Prostate gland (tissue), 2 donors: Measurements from ENCODE around the gene NFASC. TPM values are rescaled to one million over a fixed set of nuclear protein-coding genes. Genes with fewer than 3 reads are reported as not detected.
A peak's percentile ranks its signal among the peaks of the same experiment; 100 is the strongest.

Experiments
- DNase-seq: peaks from one replicate; pipeline ENCODE4 v3.0.0-alpha.2; 2019; ENCODE audit warnings: low spot score
- H3K27ac ChIP-seq, 2 donors: fragments of 200-600 bp; sonication (generic); 2 replicates each; pipeline ENCODE4 v1.5.1; 2017 to 2019
- H3K27me3 ChIP-seq: fragments of 200-600 bp; sonication (generic); replicated peaks from 2 replicates; pipeline ENCODE4 v1.5.1; 2019; ENCODE audit not compliant: insufficient read depth
- H3K36me3 ChIP-seq, 2 donors: fragments of 200-600 bp; sonication (generic); 1 replicate in 1 of 2; 2 replicates in 1 of 2; pipeline versions ENCODE4 v1.5.1 to v1.8.1; 2017 to 2019
- H3K4me1 ChIP-seq: fragments of 200-600 bp; sonication (generic); replicated peaks from 2 replicates; pipeline ENCODE4 v1.5.1; 2019
- H3K4me3 ChIP-seq, 2 donors: fragments of 200-600 bp; sonication (generic); 2 replicates each; pipeline ENCODE4 v1.5.1; 2017 to 2019
- H3K9me3 ChIP-seq: fragments of 200-600 bp; sonication (generic); 2 replicates; pipeline ENCODE4 v1.5.1; 2017
- POLR2A ChIP-seq: fragments of 450-650 bp; IDR thresholded peaks from one replicate; pipeline ENCODE4 v1.6.1; 2016; ENCODE audit warnings: antibody characterized with exemption, mild to moderate bottlenecking
- POLR2AphosphoS5 ChIP-seq: sonication (generic); formaldehyde crosslinking; IDR thresholded peaks from one replicate; pipeline ENCODE4 v1.6.1; 2017; ENCODE audit warnings: antibody characterized with exemption
- WGBS: methylation state at CpG from one replicate; pipeline ENCODE4 v1.1.5; 2018; 5-methylcytosine and 5-hydroxymethylcytosine counted together
- intact Hi-C: fragments of 100-400 bp; cut with DNase I; formaldehyde crosslinking; loops from one replicate; pipeline ENCODE4 v1.14.2; 2022
- total RNA-seq, 2 donors: library from RNA; depleted of rRNA; stranded (reverse); fragments of >200 nt; gene quantifications; one replicate each; pipeline ENCODE4 v1.1.0, GENCODE V29; 2016
- TF ChIP-seq, protein P1 (sequence below), 4 experiments: fragments of 200-600 bp in 2 of 4; fragments of 450-650 bp in 2 of 4; sonication (generic) in 2 of 4; IDR thresholded peaks; 1 replicate in 3 of 4; 2 replicates in 1 of 4; pipeline ENCODE4 v1.5.1; 2016 to 2019; ENCODE audit warnings: antibody characterized with exemption in 4 of 4, mild to moderate bottlenecking in 2 of 4, moderate library complexity in 2 of 4

The NFASC gene
- total RNA-seq, 2 donors from 2014 or later = 3.7 to 13.2 TPM

DNA sequence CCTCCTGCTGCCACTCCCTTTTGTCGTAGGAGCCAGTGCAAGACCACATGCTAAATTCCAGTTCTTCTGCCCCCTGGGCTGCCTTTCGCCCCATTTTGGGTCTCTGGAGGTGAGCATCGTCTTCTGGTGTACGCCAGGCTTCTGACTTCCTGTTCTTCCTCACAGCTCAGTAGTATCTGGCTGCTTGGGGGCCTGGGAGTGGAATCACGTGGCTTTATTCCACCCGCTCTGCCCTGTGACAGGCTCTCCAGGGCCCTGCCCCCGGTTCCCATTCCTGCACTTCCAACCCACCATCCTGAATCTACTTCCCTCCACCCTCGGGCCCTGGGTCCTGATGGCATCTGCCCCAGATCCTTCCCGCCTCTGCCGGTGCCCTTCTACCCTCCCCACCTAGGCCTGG, 3.6 kb downstream of the NFASC start:
- H3K27ac ChIP-seq = peak overlapping the region in 1 of 2 donors; percentile 23
- DNase-seq = no peak
- TF ChIP-seq, protein P1, sequence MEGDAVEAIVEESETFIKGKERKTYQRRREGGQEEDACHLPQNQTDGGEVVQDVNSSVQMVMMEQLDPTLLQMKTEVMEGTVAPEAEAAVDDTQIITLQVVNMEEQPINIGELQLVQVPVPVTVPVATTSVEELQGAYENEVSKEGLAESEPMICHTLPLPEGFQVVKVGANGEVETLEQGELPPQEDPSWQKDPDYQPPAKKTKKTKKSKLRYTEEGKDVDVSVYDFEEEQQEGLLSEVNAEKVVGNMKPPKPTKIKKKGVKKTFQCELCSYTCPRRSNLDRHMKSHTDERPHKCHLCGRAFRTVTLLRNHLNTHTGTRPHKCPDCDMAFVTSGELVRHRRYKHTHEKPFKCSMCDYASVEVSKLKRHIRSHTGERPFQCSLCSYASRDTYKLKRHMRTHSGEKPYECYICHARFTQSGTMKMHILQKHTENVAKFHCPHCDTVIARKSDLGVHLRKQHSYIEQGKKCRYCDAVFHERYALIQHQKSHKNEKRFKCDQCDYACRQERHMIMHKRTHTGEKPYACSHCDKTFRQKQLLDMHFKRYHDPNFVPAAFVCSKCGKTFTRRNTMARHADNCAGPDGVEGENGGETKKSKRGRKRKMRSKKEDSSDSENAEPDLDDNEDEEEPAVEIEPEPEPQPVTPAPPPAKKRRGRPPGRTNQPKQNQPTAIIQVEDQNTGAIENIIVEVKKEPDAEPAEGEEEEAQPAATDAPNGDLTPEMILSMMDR (IDR thresholded peaks at IDR 0.05) = no peak
- TF ChIP-seq POLR2AphosphoS5 (no peak), POLR2A (no peak)
- no peaks in the 10 kb centered on the region for H3K4me1 ChIP-seq
- intact Hi-C loops = loop anchor here (5.0 kb wide), 1 partner anchor 42 kb away; no protein-coding TSS in a partner anchor
- no peak overlapping the region for H3K4me3 ChIP-seq
- H3K27me3 ChIP-seq = no peaks in the 10 kb centered on the region
- no peaks in the 10 kb centered on the region for H3K36me3 ChIP-seq
- no peaks in the 10 kb centered on the region for H3K9me3 ChIP-seq
- WGBS = 86% methylated on average over 10 of the region's 10 CpGs

DNA sequence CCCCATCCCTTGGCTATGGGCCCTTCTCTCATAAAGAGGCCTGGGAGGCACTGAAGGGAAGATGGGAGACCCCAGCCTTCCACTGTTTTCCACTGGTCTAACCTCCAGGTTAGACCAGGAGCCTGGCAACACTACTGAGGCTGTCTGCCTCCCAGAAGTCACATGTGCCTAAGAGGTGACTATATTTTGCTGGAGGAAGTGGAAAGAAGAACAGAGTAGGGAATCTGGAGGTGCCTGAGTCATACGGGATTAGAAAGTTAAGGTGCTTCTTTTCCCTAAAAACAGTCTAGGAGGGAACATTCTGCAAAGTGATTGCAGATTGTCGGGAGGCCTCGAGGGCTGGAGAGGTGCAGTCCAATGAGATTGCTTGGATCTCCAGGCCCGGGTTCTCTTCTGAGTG, 4.6 kb downstream of the NFASC start:
- intact Hi-C loops = no loop called here
- DNase-seq = no peak
- H3K4me3 ChIP-seq = no peak overlapping the region
- no peaks in the 10 kb centered on the region for H3K9me3 ChIP-seq
- no peak overlapping the region for H3K27ac ChIP-seq
- H3K36me3 ChIP-seq = no peaks in the 10 kb centered on the region
- no peak for TF ChIP-seq POLR2AphosphoS5
- no peak for TF ChIP-seq POLR2A
- TF ChIP-seq, protein P1 (IDR thresholded peaks at IDR 0.05) = no peak
- WGBS = 75% methylated on average over 4 of the region's 4 CpGs
- H3K4me1 ChIP-seq = no peaks in the 10 kb centered on the region
- H3K27me3 ChIP-seq = no peaks in the 10 kb centered on the region

DNA sequence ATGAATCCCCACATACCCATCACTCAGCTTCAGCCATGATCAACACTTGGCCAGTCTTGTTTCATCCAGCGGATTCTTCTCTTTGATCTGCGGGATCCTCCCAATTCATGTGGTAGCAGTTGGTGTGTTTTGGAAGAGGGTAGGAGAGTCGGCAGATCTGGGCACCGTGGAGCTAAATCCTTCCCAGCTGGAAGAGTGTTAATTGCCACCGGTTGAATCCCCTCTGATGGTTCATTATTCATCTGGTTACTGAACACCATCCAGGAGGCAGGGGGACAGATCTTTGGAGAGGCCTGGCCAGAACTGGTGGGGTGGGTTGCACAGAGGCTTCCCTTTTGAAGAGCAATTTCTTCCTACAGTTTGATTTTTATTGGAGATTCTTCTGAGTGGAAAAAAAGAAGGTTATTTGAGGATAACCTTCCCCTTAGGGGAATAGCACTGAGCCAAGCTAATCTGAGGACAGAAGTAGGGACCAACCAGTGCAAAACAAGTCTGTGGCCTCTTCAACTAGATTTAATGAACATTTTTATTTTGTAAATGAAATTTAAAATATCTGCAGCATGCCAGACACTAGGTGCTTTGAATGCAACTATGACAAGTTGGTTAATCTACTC, 8.1 kb downstream of the NFASC start:
- no peak for TF ChIP-seq POLR2A
- no peak for TF ChIP-seq POLR2AphosphoS5
- TF ChIP-seq, protein P1 (IDR thresholded peaks at IDR 0.05) = no peak
- Histone ChIP-seq H3K4me1 (no peaks in the 10 kb centered on the region), H3K9me3 (no peaks in the 10 kb centered on the region), H3K36me3 (no peaks in the 10 kb centered on the region), H3K4me3 (no peak overlapping the region), H3K27ac (peak overlapping the region; percentile 5 to 23), H3K27me3 (no peaks in the 10 kb centered on the region)
- 36% methylated on average over 5 of the region's 5 CpGs for WGBS
- intact Hi-C loops = no loop called here
- DNase-seq = no peak

DNA sequence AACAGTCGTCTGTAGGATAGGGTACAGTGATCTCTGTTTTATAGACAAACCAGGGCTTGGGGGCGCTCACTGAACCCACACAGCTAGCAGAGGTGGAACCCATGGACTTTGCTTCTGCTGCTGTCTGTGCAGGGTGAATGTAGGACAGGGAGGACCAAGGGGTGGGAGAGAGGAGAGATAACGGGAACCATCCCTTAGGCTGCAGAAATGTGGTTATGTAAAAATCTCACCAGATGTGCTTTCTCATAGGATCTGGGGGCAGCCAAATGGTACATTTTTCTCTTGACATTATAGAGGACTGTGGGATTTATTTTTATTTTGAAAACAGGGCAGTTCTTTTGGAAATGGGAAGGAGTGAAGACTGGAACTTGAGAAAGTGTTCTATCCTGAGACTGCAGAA, 8.7 kb downstream of the NFASC start:
- TF ChIP-seq, protein P1 (IDR thresholded peaks at IDR 0.05) = no peak
- peak; percentile 14 for TF ChIP-seq POLR2AphosphoS5
- no peak for DNase-seq
- Histone ChIP-seq H3K27ac (peak overlapping the region; percentile 18 to 61), H3K36me3 (no peaks in the 10 kb centered on the region), H3K4me1 (no peaks in the 10 kb centered on the region), H3K4me3 (no peak overlapping the region), H3K27me3 (no peaks in the 10 kb centered on the region), H3K9me3 (no peaks in the 10 kb centered on the region)
- intact Hi-C loops = no loop called here
- 37% methylated on average over 3 of the region's 3 CpGs for WGBS

DNA sequence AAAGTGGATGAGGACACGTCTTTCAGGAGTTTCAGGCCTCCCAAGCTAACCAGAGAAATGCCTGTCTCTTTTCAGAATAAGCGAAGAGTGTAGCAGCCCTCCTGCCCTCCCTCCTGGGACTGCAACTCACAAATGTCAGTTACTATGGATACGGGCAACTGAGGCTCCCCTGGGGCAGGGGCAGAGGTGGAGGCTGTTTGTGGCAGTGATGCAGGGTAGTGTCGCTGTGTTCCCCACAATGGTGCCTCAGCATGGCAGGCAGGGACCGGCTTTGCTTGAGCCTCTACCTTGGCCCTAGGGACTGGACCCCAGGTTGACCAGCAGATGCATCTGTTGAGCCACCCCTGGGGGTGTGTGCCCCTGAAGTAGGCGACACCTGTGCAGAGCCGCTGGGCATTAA, 10.2 kb downstream of the NFASC start:
- peak overlapping the region; percentile 30 to 61 for H3K27ac ChIP-seq
- DNase-seq = no peak

More for the DNA sequence above, 10.2 kb downstream of the NFASC start:
- 88% methylated on average over 7 of the region's 7 CpGs for WGBS
- H3K4me3 ChIP-seq = no peak overlapping the region
- TF ChIP-seq, protein P1 (IDR thresholded peaks at IDR 0.05) = no peak
- no peak for TF ChIP-seq POLR2A
- TF ChIP-seq POLR2AphosphoS5 = no peak
- H3K36me3 ChIP-seq = no peaks in the 10 kb centered on the region
- intact Hi-C loops = loop anchor here (5.0 kb wide), 1 partner anchor 54 kb away; no protein-coding TSS in a partner anchor
- H3K27me3 ChIP-seq = no peaks in the 10 kb centered on the region
- H3K4me1 ChIP-seq = no peaks in the 10 kb centered on the region
- no peaks in the 10 kb centered on the region for H3K9me3 ChIP-seq
